Measurements from ENCODE around the gene ELMO3. TPM values are rescaled to one million over a fixed set of nuclear protein-coding genes. Genes with fewer than 3 reads are reported as not detected.

Gene ELMO3
- total and polyA plus RNA-seq, 2 donors from 2014 or later: 24.2 to 33.1 TPM

DNA sequence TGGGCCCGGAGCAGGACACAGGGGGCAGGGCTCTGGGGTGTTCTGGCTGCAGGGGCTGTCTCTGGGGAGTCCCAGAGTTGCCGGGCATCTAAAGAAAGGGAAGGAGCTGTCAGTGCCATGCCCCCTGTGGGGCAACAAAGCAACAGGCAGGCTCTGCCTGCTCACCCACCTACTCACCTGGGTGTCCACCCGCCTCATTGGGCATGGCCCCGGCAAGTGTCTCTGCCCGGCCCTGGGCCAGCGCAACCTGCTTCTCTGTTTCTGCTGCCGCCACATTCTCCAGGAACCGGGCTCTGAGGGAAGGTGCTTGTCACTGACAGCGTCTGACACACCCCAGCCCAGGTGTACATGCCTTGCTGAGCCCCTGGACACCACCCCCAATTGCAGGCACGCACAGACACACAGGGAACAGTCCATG, 35.3 kb downstream of the ELMO3 start:
- Histone ChIP-seq H3K9ac (ENCODE audit: low read length in 3 of 3) (no peak overlapping the region), H3K27me3 (ENCODE audit: control insufficient read depth, insufficient read depth, low read length) (no peaks in the 10 kb centered on the region), H3K4me3 (ENCODE audit: low read length in 3 of 3) (no peak overlapping the region), H3K9me3 (ENCODE audit: control insufficient read depth in 2 of 3, insufficient read depth in 1 of 3, low read length in 3 of 3) (no peaks in the 10 kb centered on the region), H3K36me3 (ENCODE audit: control insufficient read depth in 2 of 3, insufficient read depth in 3 of 3, low read length in 3 of 3) (peaks cover 2 to 51% (median 35%) of the 10 kb centered on the region in 3 donors), H3K4me1 (ENCODE audit: control insufficient read depth in 2 of 3, insufficient read depth in 2 of 3, low read depth in 1 of 3, low read length in 3 of 3) (no peaks in the 10 kb centered on the region), H3K27ac (ENCODE audit: low read depth in 2 of 2, low read length in 2 of 2) (no peak overlapping the region)
- DNase-seq (no peak), FAIRE-seq (no peak)
- no peak for TF ChIP-seq CTCF (IDR thresholded peaks at IDR 0.05; ENCODE audit: borderline replicate concordance, extremely low read depth, insufficient read depth)
- intact Hi-C loops (cut with DNase I): no loop called here

DNA sequence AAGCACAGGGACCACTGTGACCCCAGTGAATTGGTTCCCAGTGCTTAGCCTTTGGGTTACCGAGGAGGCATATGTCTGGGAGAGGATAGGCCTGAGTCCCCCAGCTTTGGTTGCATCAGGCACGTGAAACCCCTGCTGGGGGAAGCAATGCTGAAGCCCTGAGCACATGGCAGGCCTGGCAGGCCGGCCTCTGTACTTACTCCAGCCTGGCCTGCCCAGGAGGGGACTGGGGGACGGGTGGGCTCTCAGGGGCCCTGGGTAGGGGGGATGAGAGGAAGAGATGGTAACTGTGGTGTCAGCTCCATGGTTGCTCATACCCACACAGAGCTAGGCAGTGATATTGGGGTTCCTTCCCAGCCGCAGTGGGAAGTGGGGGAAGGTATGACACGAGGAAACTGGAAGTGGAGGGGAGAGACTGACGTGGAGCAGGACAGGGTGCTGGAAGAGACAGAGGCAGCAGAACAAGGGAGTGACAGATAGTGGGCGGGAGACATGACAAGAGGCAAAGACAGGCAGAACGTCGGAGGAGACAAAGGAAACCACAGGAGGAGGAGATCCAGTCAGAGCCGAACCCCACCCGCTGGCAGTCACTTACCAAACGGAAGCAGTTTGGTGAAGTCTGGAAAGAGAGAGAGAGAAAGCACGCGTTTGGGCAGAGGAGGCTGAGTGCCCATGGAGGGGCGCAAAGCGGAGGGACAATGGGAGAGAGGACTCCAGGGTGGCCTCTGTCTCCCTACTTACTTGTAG, 37.1 kb downstream of the ELMO3 start:
- H3K27me3 ChIP-seq (ENCODE audit: control insufficient read depth, insufficient read depth, low read length): no peaks in the 10 kb centered on the region
- no peak overlapping the region for H3K4me3 ChIP-seq (ENCODE audit: low read length in 3 of 3)
- intact Hi-C loops (cut with DNase I): no loop called here
- no peak for TF ChIP-seq CTCF (IDR thresholded peaks at IDR 0.05; ENCODE audit: borderline replicate concordance, extremely low read depth, insufficient read depth)
- FAIRE-seq (no peak), DNase-seq (no peak)
- peaks cover 0 to 34% (median 28%) of the 10 kb centered on the region in 3 donors for H3K36me3 ChIP-seq (ENCODE audit: control insufficient read depth in 2 of 3, insufficient read depth in 3 of 3, low read length in 3 of 3)
- no peak overlapping the region for H3K9ac ChIP-seq (ENCODE audit: low read length in 3 of 3)
- H3K27ac ChIP-seq (ENCODE audit: low read depth in 2 of 2, low read length in 2 of 2): no peak overlapping the region
- peaks cover 0 to 4% (median 0%) of the 10 kb centered on the region in 3 donors for H3K4me1 ChIP-seq (ENCODE audit: control insufficient read depth in 2 of 3, insufficient read depth in 2 of 3, low read depth in 1 of 3, low read length in 3 of 3)
- H3K9me3 ChIP-seq (ENCODE audit: control insufficient read depth in 2 of 3, insufficient read depth in 1 of 3, low read length in 3 of 3): no peaks in the 10 kb centered on the region

DNA sequence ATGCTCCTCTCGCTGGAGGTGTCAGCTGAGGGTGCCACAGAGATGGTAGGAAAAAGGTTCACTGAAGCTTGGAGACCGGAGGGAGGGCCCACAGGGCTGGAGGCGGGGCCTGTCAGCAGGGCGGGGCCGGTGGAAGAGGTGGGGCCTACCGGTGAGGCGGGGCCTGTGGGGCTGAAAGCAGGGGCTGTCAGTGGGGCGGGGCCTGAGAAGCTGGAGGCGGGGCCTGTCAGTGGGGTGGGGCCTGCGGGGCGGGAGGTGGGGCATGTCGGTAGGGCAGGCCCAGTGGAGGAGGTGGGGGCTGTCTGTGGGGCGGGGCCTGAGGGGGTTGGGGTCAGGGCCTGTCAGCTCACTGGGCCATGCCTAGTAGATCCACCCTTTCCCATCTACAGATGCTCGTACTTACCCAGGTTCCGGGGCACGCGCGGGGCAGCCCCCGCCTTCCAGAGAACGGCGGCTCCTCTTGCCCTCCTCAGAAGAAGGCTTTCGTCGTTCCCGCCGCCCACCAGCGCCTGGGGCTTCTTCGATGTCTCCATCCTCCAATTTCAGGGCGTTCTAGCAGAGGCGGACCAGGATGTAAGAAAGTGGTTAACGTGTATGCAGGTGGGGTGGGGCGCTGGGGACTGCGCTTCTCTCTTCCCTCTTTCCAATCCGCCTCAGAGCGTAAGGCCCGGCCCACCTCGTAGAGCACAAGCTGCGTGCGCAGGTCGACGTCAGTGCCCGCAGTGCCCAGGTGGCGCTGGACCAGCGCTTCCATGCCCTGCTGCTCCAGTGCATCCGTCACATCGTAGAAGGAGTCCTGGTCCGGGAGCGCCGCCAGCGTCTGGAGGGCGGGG, 37.8 kb downstream of the ELMO3 start:
- H3K4me1 ChIP-seq (ENCODE audit: control insufficient read depth in 2 of 3, insufficient read depth in 2 of 3, low read depth in 1 of 3, low read length in 3 of 3): peaks cover 0 to 12% (median 0%) of the 10 kb centered on the region in 3 donors
- peaks cover 0 to 33% (median 20%) of the 10 kb centered on the region in 3 donors for H3K36me3 ChIP-seq (ENCODE audit: control insufficient read depth in 2 of 3, insufficient read depth in 3 of 3, low read length in 3 of 3)
- H3K27me3 ChIP-seq (ENCODE audit: control insufficient read depth, insufficient read depth, low read length): no peaks in the 10 kb centered on the region
- TF ChIP-seq CTCF (IDR thresholded peaks at IDR 0.05; ENCODE audit: borderline replicate concordance, extremely low read depth, insufficient read depth): no peak
- no peaks in the 10 kb centered on the region for H3K9me3 ChIP-seq (ENCODE audit: control insufficient read depth in 2 of 3, insufficient read depth in 1 of 3, low read length in 3 of 3)
- FAIRE-seq (no peak), DNase-seq (peak; percentile 10 to 84 (median 42))
- H3K4me3 ChIP-seq (ENCODE audit: low read length in 3 of 3): no peak overlapping the region
- intact Hi-C loops (cut with DNase I): no loop called here
- no peak overlapping the region for H3K27ac ChIP-seq (ENCODE audit: low read depth in 2 of 2, low read length in 2 of 2)
- no peak overlapping the region for H3K9ac ChIP-seq (ENCODE audit: low read length in 3 of 3)
